Endothelial cell of umbilical vein (primary cell): ENCODE measurements around the gene PRRG2. TPM values are rescaled to one million over a fixed set of nuclear protein-coding genes. Genes with fewer than 3 reads are reported as not detected.

ENCODE experiments used
- BruUV-seq: library from RNA; stranded (reverse); fragments of 400-500 nt; replicated peaks from 2 replicates; lab custom pipeline; 2021; lab: Mats Ljungman, UMichigan
- CTCF ChIA-PET: fragments of 300-600, 350-600 bp; sonication (Branson Sonifier 250); formaldehyde crosslinking; loops from one replicate; lab custom pipeline; 2021; ENCODE audit warnings: antibody characterized with exemption, inconsistent platforms; lab: Charles Lee
- POLR2A ChIA-PET: fragments of 300-600, 350-600 bp; sonication (Branson Sonifier 250); formaldehyde crosslinking; loops from one replicate; lab custom pipeline; 2021; ENCODE audit warnings: antibody characterized with exemption, inconsistent platforms; lab: Charles Lee
- DNase-seq: peaks from one replicate; pipeline ENCODE4 v3.0.0-alpha.2; 2011; ENCODE audit warnings: low read depth, low spot score
- FAIRE-seq: peaks from 2 replicates; lab custom pipeline; 2011; peaks lifted over from hg19 to GRCh38; lab: Jason Lieb, UNC
- H2AFZ ChIP-seq: 2 replicates; pipeline ENCODE4 v1.6.0; 2012; ENCODE audit warnings: low read depth, low read length, control low read depth, inconsistent platforms
- H3K27ac ChIP-seq: 2 replicates; pipeline ENCODE4 v1.5.1; 2011; ENCODE audit warnings: low read depth, mild to moderate bottlenecking, control low read depth, low read length, moderate library complexity; ENCODE audit not compliant: insufficient read depth
- H3K27me3 ChIP-seq, 2 experiments: 2 replicates each; pipeline versions ENCODE4 v1.6.0 to v1.6.1; 2011; ENCODE audit warnings: low read length in 2 of 2, mixed read lengths in 1 of 2; ENCODE audit not compliant: control insufficient read depth in 2 of 2, insufficient read depth in 2 of 2
- H3K36me3 ChIP-seq, 2 experiments: 2 replicates in 1 of 2; 3 replicates in 1 of 2; pipeline ENCODE4 v1.5.1; 2011; ENCODE audit warnings: low read length in 2 of 2, mild to moderate bottlenecking in 1 of 2, moderate library complexity in 1 of 2; ENCODE audit not compliant: control insufficient read depth in 2 of 2, insufficient read depth in 2 of 2; ENCODE audit errors: extremely low read depth in 1 of 2
- H3K4me1 ChIP-seq: 3 replicates; pipeline ENCODE4 v1.5.1; 2011; ENCODE audit warnings: mild to moderate bottlenecking, low read length; ENCODE audit not compliant: control insufficient read depth, insufficient read depth; ENCODE audit errors: extremely low read depth
- H3K4me2 ChIP-seq: 2 replicates; pipeline ENCODE4 v1.6.1; 2011; ENCODE audit warnings: low read length, control low read depth, mixed read lengths; ENCODE audit not compliant: insufficient read depth
- H3K4me3 ChIP-seq, 3 experiments: fragments of 200-600 bp in 1 of 3; sonication (generic), shearing (Covaris generic) in 1 of 3; replicated peaks in 1 of 3; 2 replicates each; pipeline ENCODE4 v1.5.1; 2011 to 2016; ENCODE audit warnings: control low read depth in 3 of 3, low read length in 3 of 3, mild to moderate bottlenecking in 2 of 3, inconsistent platforms in 1 of 3, low read depth in 1 of 3, moderate library complexity in 1 of 3; ENCODE audit not compliant: insufficient read depth in 1 of 3
- H3K79me2 ChIP-seq: 2 replicates; pipeline ENCODE4 v1.6.0; 2012; ENCODE audit warnings: low read length, inconsistent platforms; ENCODE audit not compliant: control insufficient read depth, insufficient read depth
- H3K9ac ChIP-seq: replicated peaks from 2 replicates; pipeline ENCODE3; 2011; ENCODE audit warnings: low read length, control low read depth; ENCODE audit not compliant: insufficient read depth; ENCODE audit errors: extremely low read depth
- H3K9me1 ChIP-seq: replicated peaks from 3 replicates; pipeline ENCODE4 v1.6.0; 2011; ENCODE audit warnings: mild to moderate bottlenecking, low read length; ENCODE audit not compliant: control insufficient read depth, insufficient read depth; ENCODE audit errors: extremely low read depth
- H3K9me3 ChIP-seq: replicated peaks from 2 replicates; pipeline ENCODE4 v1.5.1; 2012; ENCODE audit warnings: low read length, inconsistent platforms; ENCODE audit not compliant: control insufficient read depth, insufficient read depth
- H4K20me1 ChIP-seq: replicated peaks from 2 replicates; pipeline ENCODE3; 2011; ENCODE audit warnings: mild to moderate bottlenecking, low read length; ENCODE audit not compliant: control insufficient read depth, insufficient read depth; ENCODE audit errors: extremely low read depth
- CTCF ChIP-seq, 2 donors: IDR thresholded peaks; 1 replicate in 1 of 2; 2 replicates in 1 of 2; pipeline ENCODE4 v1.5.1; 2011; ENCODE audit warnings: low read length in 2 of 2, mild to moderate bottlenecking in 2 of 2, moderate library complexity in 2 of 2, control low read depth in 1 of 2, inconsistent platforms in 1 of 2, low read depth in 1 of 2; ENCODE audit not compliant: insufficient read depth in 1 of 2; ENCODE audit errors: extremely low read depth in 1 of 2
- EZH2 ChIP-seq: IDR thresholded peaks from 2 replicates; pipeline ENCODE4 v1.6.1; 2012; ENCODE audit warnings: borderline replicate concordance, low read depth, mild to moderate bottlenecking, moderate library complexity, low read length, inconsistent platforms; ENCODE audit not compliant: severe bottlenecking
- FOS ChIP-seq: IDR thresholded peaks from 2 replicates; pipeline ENCODE4 v1.6.1; 2011; ENCODE audit warnings: mild to moderate bottlenecking, low read length, moderate library complexity, borderline replicate concordance; ENCODE audit not compliant: insufficient read depth
- GATA2 ChIP-seq: IDR thresholded peaks from 2 replicates; pipeline ENCODE4 v1.7.0; 2011; ENCODE audit warnings: low read depth, mild to moderate bottlenecking, moderate library complexity, mixed read lengths, low read length; ENCODE audit not compliant: insufficient read length, insufficient read depth
- JUN ChIP-seq: IDR thresholded peaks from 2 replicates; pipeline ENCODE4 v1.6.1; 2011; ENCODE audit warnings: borderline replicate concordance, low read depth; ENCODE audit not compliant: insufficient read length, insufficient read depth
- MAX ChIP-seq: IDR thresholded peaks from 2 replicates; pipeline ENCODE4 v1.6.1; 2011; ENCODE audit not compliant: insufficient read depth, insufficient read length
- MYC ChIP-seq: IDR thresholded peaks from one replicate; pipeline ENCODE4 v1.6.1; 2011; ENCODE audit warnings: mild to moderate bottlenecking, low read depth, low read length
- POLR2A ChIP-seq: IDR thresholded peaks from 2 replicates; pipeline ENCODE4 v1.6.1; 2012; ENCODE audit warnings: low read depth, mild to moderate bottlenecking, control low read depth, low read length
- POLR2AphosphoS5 ChIP-seq: IDR thresholded peaks from 2 replicates; pipeline ENCODE4 v1.6.1; 2012; ENCODE audit warnings: low read depth, mild to moderate bottlenecking, control low read depth, low read length, moderate library complexity; ENCODE audit not compliant: insufficient read depth
- dilution Hi-C: fragments of 300-500 bp; cut with MboI; formaldehyde crosslinking; loops from one replicate; pipeline ENCODE4 v1.15.0; 2019; ENCODE audit warnings: low sequenced_read_pairs; ENCODE audit not compliant: extremely low pct_ligation_motif_present
- intact Hi-C: fragments of 100-400 bp; cut with micrococcal nuclease; formaldehyde crosslinking; loops from one replicate; pipeline ENCODE4 v1.10.0; 2022
- polyA plus RNA-seq, 4 experiments: library from polyadenylated mRNA; depleted of rRNA in 3 of 4; stranded (reverse) in 3 of 4; unstranded in 1 of 4; fragments of >200 nt; gene quantifications; 2 replicates each; pipeline versions ENCODE4 v1.2.1 to v1.2.3, GENCODE V29; 2011 to 2012; ENCODE audit warnings: missing spikeins in 1 of 4
- total RNA-seq: library from RNA; stranded (reverse); gene quantifications from 2 replicates; pipeline ENCODE4 v1.2.3, GENCODE V29; 2021

The PRRG2 gene
- total and polyA plus RNA-seq, 2 donors (not counting 3 experiments of a cell fraction or from before 2014, with no cell fraction given), result 2.6 to 2.9 TPM

GRCh38 chr19:49552749-49553148 lies 28.4 kb upstream of the PRRG2 start:
- Histone ChIP-seq H3K27ac (no peak overlapping the region), H3K9ac (no peak overlapping the region), H3K9me1 (no peaks in the 10 kb centered on the region), H4K20me1 (no peaks in the 10 kb centered on the region), H3K4me2 (no peak overlapping the region), H3K36me3 (peaks cover 9 to 16% of the 10 kb centered on the region in 2 experiments), H3K27me3 (no peaks in the 10 kb centered on the region), H3K79me2 (no peaks in the 10 kb centered on the region), H2AFZ (no peak overlapping the region), H3K4me3 (no peak overlapping the region), H3K9me3 (no peaks in the 10 kb centered on the region), H3K4me1 (peaks cover 22% of the 10 kb centered on the region)
- TF ChIP-seq JUN, result no peak
- TF ChIP-seq FOS, result no peak
- TF ChIP-seq EZH2, result no peak
- no peak for TF ChIP-seq MAX
- TF ChIP-seq POLR2A, result no peak
- no peak for TF ChIP-seq GATA2
- no peak for TF ChIP-seq POLR2AphosphoS5
- no peak for TF ChIP-seq CTCF (IDR thresholded peaks at IDR 0.05; ENCODE audit: extremely low read depth in 1 of 2, insufficient read depth in 1 of 2, low read depth in 1 of 2, low read length in 2 of 2)
- TF ChIP-seq MYC, result no peak
- dilution Hi-C loops (no loop called here), intact Hi-C loops (no loop called here)
- no peak for DNase-seq
- FAIRE-seq, result peak; percentile 71
- ChIA-PET CTCF (interaction anchor here (3.3 to 4.6 kb wide), 2 partner anchors 18 to 50 kb away, joined by 12 to 50 read pairs; no protein-coding TSS in a partner anchor), POLR2A (interaction anchor here (0.6 kb wide), 1 partner anchor 64 kb away, joined by 3 read pairs; no protein-coding TSS in a partner anchor)
- BruUV-seq, result no TSS peak
